H1 (cell line): ENCODE data around the gene IP6K3. TPM values are rescaled to one million over a fixed set of nuclear protein-coding genes. Genes with fewer than 3 reads are reported as not detected.

Experiments
- CTCF ChIA-PET: fragments of 300-600 bp; sonication (Branson Sonifier 250); formaldehyde crosslinking; loops from one replicate; lab custom pipeline; 2021; ENCODE audit not compliant: partially characterized antibody; lab: Charles Lee
- POLR2A ChIA-PET: fragments of 300-600 bp; sonication (Branson Sonifier 250); formaldehyde crosslinking; loops from one replicate; lab custom pipeline; 2021; ENCODE audit warnings: inconsistent platforms; ENCODE audit not compliant: partially characterized antibody; lab: Charles Lee
- DNase-seq, 2 experiments: peaks; one replicate each; pipeline versions ENCODE4 v3.0.0 to v3.0.0-alpha.2; 2010 to 2022; ENCODE audit warnings: low spot score in 2 of 2, low read depth in 1 of 2, mixed read lengths in 1 of 2
- FAIRE-seq: peaks from 2 replicates; lab custom pipeline; 2011; peaks lifted over from hg19 to GRCh38; lab: Jason Lieb, UNC
- H2AFZ ChIP-seq: 2 replicates; pipeline ENCODE4 v1.8.1; 2012; ENCODE audit warnings: low read length, inconsistent platforms
- H2AK5ac ChIP-seq: 2 replicates; pipeline ENCODE4 v1.6.1; 2013; ENCODE audit warnings: low read depth, low read length
- H2BK120ac ChIP-seq: replicated peaks from 2 replicates; pipeline ENCODE3; 2013; ENCODE audit warnings: low read depth, low read length, inconsistent platforms
- H2BK12ac ChIP-seq: 2 replicates; pipeline ENCODE4 v1.6.1; 2013; ENCODE audit warnings: low read depth, low read length
- H2BK15ac ChIP-seq: 2 replicates; pipeline ENCODE4 v1.6.1; 2013; ENCODE audit warnings: low read length
- H2BK20ac ChIP-seq: 2 replicates; pipeline ENCODE4 v1.6.1; 2013; ENCODE audit warnings: low read length
- H2BK5ac ChIP-seq: 2 replicates; pipeline ENCODE4 v1.6.1; 2013; ENCODE audit warnings: low read depth, low read length
- H3K14ac ChIP-seq: 2 replicates; pipeline ENCODE4 v1.6.1; 2013; ENCODE audit warnings: inconsistent platforms; ENCODE audit not compliant: insufficient read length
- H3K18ac ChIP-seq: 2 replicates; pipeline ENCODE4 v1.6.1; 2013; ENCODE audit warnings: low read length; ENCODE audit errors: extremely low read depth
- H3K23ac ChIP-seq: 2 replicates; pipeline ENCODE4 v1.6.1; 2013; ENCODE audit warnings: inconsistent platforms; ENCODE audit not compliant: insufficient read length
- H3K23me2 ChIP-seq: 2 replicates; pipeline ENCODE4 v1.6.1; 2013; ENCODE audit warnings: low read depth, low read length
- H3K27ac ChIP-seq: 2 replicates; pipeline ENCODE4 v1.6.1; 2011; ENCODE audit warnings: low read depth, low read length, inconsistent platforms
- H3K27me3 ChIP-seq, 4 experiments: replicated peaks in 1 of 4; 1 replicate in 1 of 4; 2 replicates in 3 of 4; pipeline versions ENCODE4 v1.6.1 to v1.8.1; 2011 to 2013; ENCODE audit warnings: low read length in 3 of 4, mild to moderate bottlenecking in 3 of 4, inconsistent platforms in 2 of 4, mixed read lengths in 2 of 4, moderate library complexity in 1 of 4; ENCODE audit not compliant: control insufficient read depth in 3 of 4, insufficient read depth in 3 of 4; ENCODE audit errors: extremely low read depth in 1 of 4
- H3K36me3 ChIP-seq, 4 experiments: 2 replicates each; pipeline versions ENCODE4 v1.6.1 to v1.8.1; 2011 to 2013; ENCODE audit warnings: mild to moderate bottlenecking in 4 of 4, low read length in 3 of 4, moderate library complexity in 2 of 4, control low read depth in 1 of 4, inconsistent platforms in 1 of 4; ENCODE audit not compliant: insufficient read depth in 4 of 4, control insufficient read depth in 2 of 4
- H3K4ac ChIP-seq: replicated peaks from 2 replicates; pipeline ENCODE3; 2013; ENCODE audit warnings: low read length, low read depth, mixed read lengths, inconsistent platforms; ENCODE audit not compliant: insufficient read length
- H3K4me1 ChIP-seq, 4 experiments: replicated peaks in 1 of 4; 1 replicate in 1 of 4; 2 replicates in 3 of 4; pipeline versions ENCODE4 v1.6.1 to v1.8.1; 2011 to 2013; ENCODE audit warnings: low read length in 3 of 4, inconsistent platforms in 2 of 4, mixed read lengths in 1 of 4; ENCODE audit not compliant: insufficient read depth in 4 of 4, control insufficient read depth in 3 of 4
- H3K4me2 ChIP-seq, 2 experiments: 2 replicates each; pipeline versions ENCODE4 v1.6.1 to v1.8.1; 2011 to 2013; ENCODE audit warnings: low read depth in 2 of 2, low read length in 2 of 2, control low read depth in 1 of 2, inconsistent platforms in 1 of 2, mild to moderate bottlenecking in 1 of 2; ENCODE audit not compliant: insufficient read depth in 1 of 2
- H3K4me3 ChIP-seq, 4 experiments: fragments of 200-600, 300-600 bp in 1 of 4; sonication (generic), shearing (Covaris generic), sonication (Bioruptor Twin) in 1 of 4; 2 replicates each; pipeline versions ENCODE4 v1.5.1 to v1.8.1; 2011 to 2016; ENCODE audit warnings: low read length in 4 of 4, low read depth in 3 of 4, control low read depth in 2 of 4, inconsistent platforms in 2 of 4, mild to moderate bottlenecking in 2 of 4, mixed read lengths in 1 of 4, moderate library complexity in 1 of 4; ENCODE audit not compliant: insufficient read depth in 2 of 4; ENCODE audit errors: extremely low read depth in 1 of 4
- H3K56ac ChIP-seq: replicated peaks from 2 replicates; pipeline ENCODE3; 2013; ENCODE audit warnings: low read depth, mild to moderate bottlenecking, mixed read lengths, low read length, inconsistent platforms; ENCODE audit not compliant: insufficient read length
- H3K79me1 ChIP-seq: 2 replicates; pipeline ENCODE4 v1.6.1; 2013; ENCODE audit warnings: low read depth, low read length, control low read depth
- H3K79me2 ChIP-seq, 2 experiments: 2 replicates each; pipeline versions ENCODE4 v1.6.1 to v1.8.1; 2012 to 2013; ENCODE audit warnings: low read length in 2 of 2, mild to moderate bottlenecking in 2 of 2, inconsistent platforms in 1 of 2; ENCODE audit not compliant: insufficient read depth in 2 of 2, control insufficient read depth in 1 of 2
- H3K9ac ChIP-seq, 4 experiments: replicated peaks in 1 of 4; 1 replicate in 1 of 4; 2 replicates in 3 of 4; pipeline versions ENCODE4 v1.6.1 to v1.8.1; 2011 to 2013; ENCODE audit warnings: low read depth in 3 of 4, low read length in 3 of 4, control low read depth in 2 of 4, mild to moderate bottlenecking in 2 of 4, moderate library complexity in 2 of 4, inconsistent platforms in 1 of 4; ENCODE audit errors: extremely low read depth in 1 of 4
- H3K9me3 ChIP-seq, 2 experiments: 2 replicates each; pipeline versions ENCODE4 v1.6.1 to v1.8.1; 2012 to 2013; ENCODE audit warnings: mild to moderate bottlenecking in 2 of 2, moderate library complexity in 2 of 2, control low read depth in 1 of 2, inconsistent platforms in 1 of 2, low read depth in 1 of 2, low read length in 1 of 2, mixed read lengths in 1 of 2; ENCODE audit not compliant: insufficient read depth in 2 of 2
- H4K20me1 ChIP-seq, 2 experiments: replicated peaks in 1 of 2; 2 replicates each; pipeline versions ENCODE3 to v1.8.1; 2011 to 2013; ENCODE audit warnings: inconsistent platforms in 2 of 2, low read length in 2 of 2, mild to moderate bottlenecking in 1 of 2; ENCODE audit not compliant: insufficient read depth in 2 of 2, control insufficient read depth in 1 of 2
- H4K5ac ChIP-seq: 2 replicates; pipeline ENCODE4 v1.6.1; 2013; ENCODE audit warnings: low read length, low read depth, mixed read lengths, inconsistent platforms; ENCODE audit not compliant: insufficient read length
- H4K8ac ChIP-seq: 2 replicates; pipeline ENCODE4 v1.8.0; 2013; ENCODE audit warnings: mild to moderate bottlenecking, moderate library complexity, low read length, inconsistent platforms; ENCODE audit not compliant: insufficient read depth; ENCODE audit errors: extremely low read depth
- H4K91ac ChIP-seq: replicated peaks from 2 replicates; pipeline ENCODE3; 2013; ENCODE audit warnings: low read length, mixed read lengths, inconsistent platforms; ENCODE audit not compliant: insufficient read length
- CTCF ChIP-seq, 3 experiments: IDR thresholded peaks; 1 replicate in 2 of 3; 2 replicates in 1 of 3; pipeline versions ENCODE4 v1.5.1 to v1.6.1; 2011; ENCODE audit warnings: low read length in 3 of 3, mild to moderate bottlenecking in 3 of 3, inconsistent platforms in 2 of 3, low read depth in 1 of 3, moderate library complexity in 1 of 3; ENCODE audit not compliant: insufficient read depth in 1 of 3; ENCODE audit errors: control extremely low read depth in 1 of 3
- JUN ChIP-seq: IDR thresholded peaks from 2 replicates; pipeline ENCODE4 v1.6.1; 2011; ENCODE audit warnings: low read depth, mild to moderate bottlenecking, improper control_type of control experiment, low read length
- SIN3A ChIP-seq, 2 experiments: IDR thresholded peaks in 1 of 2; conservative IDR thresholded peaks in 1 of 2; 2 replicates each; pipeline ENCODE4 v1.6.1; 2011 to 2012; ENCODE audit warnings: low read length in 2 of 2, improper control_type of control experiment in 1 of 2, low read depth in 1 of 2, mild to moderate bottlenecking in 1 of 2
- SIRT6 ChIP-seq: IDR thresholded peaks from one replicate; pipeline ENCODE4 v1.7.1; 2012; ENCODE audit warnings: low read length, inconsistent platforms
- SIX5 ChIP-seq: IDR thresholded peaks from 2 replicates; pipeline ENCODE4 v1.6.1; 2011; ENCODE audit warnings: mild to moderate bottlenecking, low read depth, low read length
- SP1 ChIP-seq: IDR thresholded peaks from 2 replicates; pipeline ENCODE4 v1.6.1; 2011; ENCODE audit warnings: low read depth, low read length
- SUZ12 ChIP-seq: fragments of 200-600 bp; sonication (generic); IDR thresholded peaks from 2 replicates; pipeline ENCODE4 v1.6.1; 2012; ENCODE audit warnings: mild to moderate bottlenecking, inconsistent platforms, low read length, moderate library complexity, mixed read lengths
- WGBS, 2 experiments: shearing (Covaris generic) in 1 of 2; methylation state at CpG; one replicate each; pipeline versions ENCODE4 v1.1.6 to v1.1.7; 2013 to 2015; ENCODE audit warnings: low lambda C conversion rate in 2 of 2, mixed read lengths in 2 of 2, inconsistent platforms in 1 of 2, low coverage in 1 of 2, missing lambda C conversion rate in 1 of 2; ENCODE audit not compliant: insufficient replicate concordance in 2 of 2, insufficient coverage in 1 of 2, insufficient read length in 1 of 2; ENCODE audit errors: extremely low coverage in 1 of 2, missing lambda C conversion rate in 1 of 2; 5-methylcytosine and 5-hydroxymethylcytosine counted together
- polyA plus RNA-seq, 7 experiments: library from polyadenylated mRNA; depleted of rRNA in 3 of 7; stranded (reverse) in 5 of 7; unstranded in 2 of 7; fragments of >200 nt in 5 of 7; fragments of 200-250 nt in 2 of 7; gene quantifications; 1 replicate in 5 of 7; 2 replicates in 1 of 7; 4 replicates in 1 of 7; pipeline versions ENCODE4 v1.2.1 to v1.2.3, GENCODE V29; 2011 to 2013; ENCODE audit warnings: missing spikeins in 2 of 7, mixed read lengths in 2 of 7
- total RNA-seq: library from RNA; stranded (reverse); fragmentation: NEBNext Ultra II Directional; extraction: Animal tissue kit (Norgen Biotek cat#: 25700); gene quantifications from 2 replicates; pipeline ENCODE4 v1.2.1, GENCODE V29; 2021
- TF ChIP-seq, protein P1 (sequence below): IDR thresholded peaks from 2 replicates; pipeline ENCODE4 v1.6.1; 2012; ENCODE audit warnings: inconsistent platforms
- TF ChIP-seq, protein P2 (sequence below): IDR thresholded peaks from 2 replicates; pipeline ENCODE4 v1.6.1; 2011; ENCODE audit warnings: low read depth, mild to moderate bottlenecking, low read length; ENCODE audit not compliant: insufficient read depth

IP6K3 gene
- total and polyA plus RNA-seq, 2 of the 8 experiments (the other 6 are each of a cell fraction or from before 2014, with no cell fraction given), result 0.22 to 0.73 TPM

GRCh38 chr6:33762713-33763112 is 16.0 kb upstream of the IP6K3 start:
- CTCF ChIA-PET, result interaction anchor here (0.7 to 12.1 kb wide), 21 partner anchors 10 to 380 kb away, joined by 3 to 171 read pairs (median 4); partner anchors contain the start of genes IP6K3 and UQCC2
- Histone ChIP-seq H2AK5ac (no peak overlapping the region), H3K36me3 (no peaks in the 10 kb centered on the region), H4K20me1 (no peaks in the 10 kb centered on the region), H3K9me3 (no peaks in the 10 kb centered on the region), H3K27ac (no peak overlapping the region), H3K18ac (no peak overlapping the region), H2BK5ac (0 out of 2 replicates have a peak overlapping the region, but pooled peaks have one; percentile 68), H4K8ac (no peak overlapping the region), H3K56ac (no peak overlapping the region), H3K27me3 (no peaks in the 10 kb centered on the region), H2BK120ac (no peak overlapping the region), H2AFZ (no peak overlapping the region), H3K23ac (no peak overlapping the region), H2BK20ac (no peak overlapping the region), H3K4me2 (no peak overlapping the region), H4K91ac (no peak overlapping the region), H3K14ac (no peak overlapping the region), H3K79me2 (no peaks in the 10 kb centered on the region), H3K4me3 (no peak overlapping the region), H4K5ac (no peak overlapping the region), H3K79me1 (no peaks in the 10 kb centered on the region), H3K23me2 (no peaks in the 10 kb centered on the region), H3K9ac (no peak overlapping the region), H2BK15ac (0 out of 2 replicates have a peak overlapping the region, but pooled peaks have one; percentile 37), H3K4ac (no peak overlapping the region), H3K4me1 (no peaks in the 10 kb centered on the region), H2BK12ac (no peak overlapping the region)
- TF ChIP-seq SIRT6, result no peak
- no peak for TF ChIP-seq JUN
- TF ChIP-seq SUZ12, result no peak
- TF ChIP-seq, protein P1, sequence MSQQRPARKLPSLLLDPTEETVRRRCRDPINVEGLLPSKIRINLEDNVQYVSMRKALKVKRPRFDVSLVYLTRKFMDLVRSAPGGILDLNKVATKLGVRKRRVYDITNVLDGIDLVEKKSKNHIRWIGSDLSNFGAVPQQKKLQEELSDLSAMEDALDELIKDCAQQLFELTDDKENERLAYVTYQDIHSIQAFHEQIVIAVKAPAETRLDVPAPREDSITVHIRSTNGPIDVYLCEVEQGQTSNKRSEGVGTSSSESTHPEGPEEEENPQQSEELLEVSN, result no peak
- no peak for TF ChIP-seq SP1
- no peak for TF ChIP-seq CTCF (IDR thresholded peaks at IDR 0.05; ENCODE audit: control extremely low read depth in 1 of 3, insufficient read depth in 1 of 3, low read depth in 1 of 3, low read length in 3 of 3)
- TF ChIP-seq, protein P2, sequence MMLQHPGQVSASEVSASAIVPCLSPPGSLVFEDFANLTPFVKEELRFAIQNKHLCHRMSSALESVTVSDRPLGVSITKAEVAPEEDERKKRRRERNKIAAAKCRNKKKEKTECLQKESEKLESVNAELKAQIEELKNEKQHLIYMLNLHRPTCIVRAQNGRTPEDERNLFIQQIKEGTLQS, result no peak
- no peak for TF ChIP-seq SIN3A (conservative IDR thresholded peaks at IDR 0.05 in 1 of 2, IDR thresholded peaks at IDR 0.05 in 1 of 2; ENCODE audit: low read depth in 1 of 2, low read length in 2 of 2)
- TF ChIP-seq SIX5, result no peak
- POLR2A ChIA-PET, result interaction anchor here (1.1 kb wide), 1 partner anchor 11 kb away, joined by 4 read pairs; no protein-coding TSS in a partner anchor
- 95% methylated on average over 4 of the region's 4 CpGs; no CpG with 5 or more reads in 1 of the 2 experiments for WGBS, 2 experiments
- FAIRE-seq (no peak), DNase-seq (no peak)
